HG02798 (cell line): ENCODE data around the gene TPM2.

Source experiments
- ATAC-seq: cut with Tn5 transposase; IDR thresholded peaks from one replicate; pipeline ENCODE4 v1.9.1; 2021; ENCODE audit warnings: mild to moderate bottlenecking; ENCODE audit not compliant: unreplicated experiment, poor library complexity

TPM2 gene

DNA sequence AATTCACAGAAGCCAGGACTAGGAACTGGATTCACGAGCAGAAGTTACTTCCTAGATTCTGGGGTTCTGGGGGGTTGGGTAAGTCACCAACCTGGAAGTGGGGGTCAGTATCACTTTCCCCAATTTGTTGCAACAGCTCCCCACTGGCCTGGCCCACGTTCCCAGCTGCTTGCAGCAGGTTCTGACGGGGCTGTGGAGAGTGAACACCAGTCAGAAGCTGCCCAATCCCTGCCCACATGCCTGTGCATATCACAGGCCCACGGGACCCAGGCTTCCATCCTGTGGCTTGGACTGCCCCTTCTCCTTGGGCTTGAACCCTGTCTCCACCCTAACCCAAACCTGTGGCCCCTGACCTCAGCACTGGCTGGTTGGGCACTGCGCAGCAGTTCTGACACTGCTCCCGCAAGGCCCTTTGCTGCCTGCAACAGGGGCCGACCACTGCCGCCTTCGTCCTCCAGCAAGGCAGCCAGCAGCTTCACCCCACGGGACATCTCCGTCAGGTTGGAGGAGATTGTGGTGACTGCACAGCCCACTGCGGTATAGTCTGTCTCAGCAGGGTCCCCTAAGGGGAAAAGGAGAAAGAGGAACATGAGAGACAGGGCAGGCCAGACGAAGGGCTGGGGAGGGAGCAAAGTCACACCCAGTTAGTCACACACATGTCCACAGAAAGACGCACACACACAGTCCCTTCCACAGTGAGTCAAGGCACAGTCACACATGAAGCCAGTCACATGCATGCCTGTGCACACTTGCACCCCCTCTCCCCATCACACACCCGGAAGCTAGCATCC lies 29.2 kb upstream of the TPM2 start:
- no peak for ATAC-seq

DNA sequence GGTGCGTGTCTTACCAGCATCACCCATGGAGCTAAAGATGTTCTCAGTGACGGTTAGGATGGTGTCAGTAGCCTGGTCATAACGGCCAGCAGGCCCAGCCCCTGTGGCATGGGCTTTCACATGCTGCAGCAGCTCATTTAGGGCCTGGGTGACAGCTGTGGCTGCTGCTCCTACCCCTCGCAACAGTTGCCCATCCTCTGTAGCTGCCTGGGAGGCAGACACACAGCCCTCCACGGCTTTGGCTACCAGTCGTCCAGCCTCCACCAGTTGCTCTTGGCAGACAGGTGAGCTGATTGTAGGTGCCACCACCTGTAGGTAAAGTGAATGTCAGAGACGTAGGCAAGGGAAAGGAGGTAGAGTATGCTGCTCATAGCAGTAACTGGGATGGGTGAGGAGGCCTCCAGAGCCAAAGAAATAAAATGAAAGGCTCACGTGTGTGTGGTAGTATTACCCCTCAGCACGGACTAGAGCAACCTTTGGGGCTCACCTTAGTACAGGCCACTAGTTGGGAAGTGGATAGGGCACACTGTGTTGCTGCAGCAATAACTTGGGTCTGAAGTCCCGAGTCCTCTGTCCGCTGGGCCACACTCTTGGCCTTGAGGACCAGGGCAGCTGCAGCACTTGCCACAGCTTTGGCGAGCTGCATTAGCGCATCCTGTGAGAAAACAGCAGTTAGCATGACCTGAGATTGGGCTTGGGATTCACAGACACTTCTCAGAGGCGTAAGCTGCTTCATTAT lies 27.6 kb upstream of the TPM2 start:
- no peak for ATAC-seq

DNA sequence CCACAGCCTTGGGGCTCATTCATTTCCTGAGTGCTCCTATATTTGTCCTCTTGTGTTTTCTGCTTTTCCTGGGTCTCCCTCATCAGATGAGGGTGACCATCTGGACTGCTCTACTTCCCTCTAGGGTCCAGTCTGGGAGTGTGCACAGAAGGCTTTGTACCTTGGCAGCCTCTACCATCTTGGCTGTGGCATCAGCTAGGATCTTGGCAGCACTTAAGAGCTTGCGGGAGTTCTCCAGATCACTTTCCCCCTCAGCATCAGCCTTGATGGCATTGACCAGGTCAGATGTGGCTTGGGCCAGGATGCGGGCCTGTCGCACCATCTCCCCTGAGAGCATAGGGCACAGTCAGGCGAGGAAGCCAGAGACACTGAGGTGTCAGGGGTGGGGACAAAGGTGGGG lies 26.5 kb upstream of the TPM2 start:
- ATAC-seq = no peak

DNA sequence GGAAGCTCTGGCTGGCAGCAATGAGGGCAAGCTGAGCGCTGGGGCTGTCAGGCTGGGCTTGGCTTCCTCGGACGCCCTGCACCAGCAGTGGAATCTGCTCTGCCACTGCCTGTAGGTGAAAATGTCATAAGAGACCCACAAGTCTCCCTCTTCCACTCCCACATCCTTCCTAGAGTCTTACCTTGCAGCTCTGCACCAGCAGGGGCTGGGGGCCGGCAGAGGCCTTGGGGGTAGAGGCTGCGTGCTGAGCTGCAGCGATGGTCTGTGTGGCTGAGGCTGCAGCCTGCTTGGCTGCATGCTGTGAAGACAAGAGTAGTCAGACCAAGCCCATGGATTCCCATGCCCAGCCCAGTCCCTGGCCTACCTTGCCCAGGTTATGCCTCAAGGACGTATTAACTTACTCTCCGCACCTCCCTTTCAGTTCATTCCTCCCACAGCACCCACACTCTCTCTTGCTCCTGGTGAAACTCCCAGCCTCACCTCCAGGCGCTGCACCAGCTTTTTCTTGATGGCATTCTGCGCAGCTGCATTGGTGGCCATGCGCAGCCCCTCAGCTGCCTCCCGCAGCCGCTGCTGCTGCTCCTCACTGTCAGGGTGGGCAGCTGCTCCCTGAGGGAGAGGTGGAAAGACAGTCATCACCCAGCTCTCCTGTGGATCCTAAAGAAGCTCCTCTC lies 25.0 kb upstream of the TPM2 start:
- no peak for ATAC-seq

DNA sequence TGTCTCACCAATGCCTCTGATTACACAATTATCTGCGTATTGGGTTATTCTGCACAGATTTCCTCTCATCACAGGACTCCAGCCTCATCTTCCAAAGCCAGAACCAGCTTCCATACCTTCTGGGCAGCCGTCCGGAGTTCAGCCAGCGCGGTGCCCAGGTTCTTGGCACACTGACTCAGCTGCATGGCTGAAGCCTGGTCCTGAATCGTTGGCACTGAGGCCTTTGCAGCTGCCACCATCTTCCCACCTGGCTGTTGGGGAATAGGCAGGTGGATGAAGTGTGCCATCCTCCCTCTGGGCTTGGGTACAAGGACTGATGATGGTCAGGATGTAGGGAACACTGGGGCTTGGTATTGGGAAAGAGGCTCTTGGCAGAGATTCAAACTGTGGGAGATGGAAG lies 24.4 kb upstream of the TPM2 start:
- no peak for ATAC-seq

DNA sequence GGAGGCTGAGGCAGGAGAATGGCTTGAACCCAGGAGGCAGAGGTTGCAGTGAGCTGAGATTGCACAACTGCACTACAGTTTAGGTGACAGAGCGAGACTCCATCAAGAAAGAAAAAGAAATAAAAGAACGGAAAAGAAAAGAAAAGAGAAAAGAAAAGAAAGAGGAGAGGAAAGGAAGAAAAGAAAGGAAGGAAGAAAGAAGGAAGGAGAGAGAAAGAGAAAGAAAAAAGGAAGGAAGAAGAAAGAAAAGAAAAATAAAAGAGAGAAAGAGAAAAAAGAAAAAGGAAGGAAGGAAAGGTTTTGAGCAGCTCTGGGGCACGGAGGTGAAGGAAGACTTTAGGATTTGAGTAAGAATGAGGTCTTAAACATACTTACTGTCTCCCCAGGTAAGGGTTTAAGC lies 23.9 kb upstream of the TPM2 start:
- no peak for ATAC-seq

DNA sequence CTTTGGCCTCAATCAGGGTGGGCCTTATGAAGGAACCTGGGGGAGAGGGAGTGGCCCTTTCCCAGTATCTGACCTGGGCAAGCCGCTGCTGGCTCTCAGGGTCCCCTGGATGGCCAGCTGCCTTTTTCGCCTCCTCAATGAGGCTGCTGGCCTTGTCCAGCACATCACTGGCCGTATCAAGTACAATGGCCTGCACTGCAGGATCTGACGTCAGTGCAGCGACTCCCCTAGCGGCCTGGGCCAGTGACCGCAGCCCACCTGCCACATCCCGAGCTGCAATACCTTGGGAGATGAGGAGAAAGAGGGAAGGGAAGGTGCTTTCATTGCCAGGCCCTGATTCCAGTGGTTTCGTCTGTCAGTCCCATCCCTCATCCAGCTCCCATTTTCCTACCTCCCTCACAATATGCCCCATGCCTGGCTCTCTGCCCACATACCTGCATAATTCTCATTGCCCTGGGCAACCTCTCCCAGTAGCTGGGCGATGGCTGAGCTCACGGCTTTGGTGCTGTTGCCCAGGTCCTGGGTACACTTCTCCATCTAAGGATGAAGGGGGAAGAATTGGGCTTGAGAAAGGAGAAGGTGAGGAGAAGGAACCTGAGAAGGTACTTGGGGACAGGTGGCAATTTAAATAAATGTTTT lies 23.2 kb upstream of the TPM2 start:
- no peak for ATAC-seq

DNA sequence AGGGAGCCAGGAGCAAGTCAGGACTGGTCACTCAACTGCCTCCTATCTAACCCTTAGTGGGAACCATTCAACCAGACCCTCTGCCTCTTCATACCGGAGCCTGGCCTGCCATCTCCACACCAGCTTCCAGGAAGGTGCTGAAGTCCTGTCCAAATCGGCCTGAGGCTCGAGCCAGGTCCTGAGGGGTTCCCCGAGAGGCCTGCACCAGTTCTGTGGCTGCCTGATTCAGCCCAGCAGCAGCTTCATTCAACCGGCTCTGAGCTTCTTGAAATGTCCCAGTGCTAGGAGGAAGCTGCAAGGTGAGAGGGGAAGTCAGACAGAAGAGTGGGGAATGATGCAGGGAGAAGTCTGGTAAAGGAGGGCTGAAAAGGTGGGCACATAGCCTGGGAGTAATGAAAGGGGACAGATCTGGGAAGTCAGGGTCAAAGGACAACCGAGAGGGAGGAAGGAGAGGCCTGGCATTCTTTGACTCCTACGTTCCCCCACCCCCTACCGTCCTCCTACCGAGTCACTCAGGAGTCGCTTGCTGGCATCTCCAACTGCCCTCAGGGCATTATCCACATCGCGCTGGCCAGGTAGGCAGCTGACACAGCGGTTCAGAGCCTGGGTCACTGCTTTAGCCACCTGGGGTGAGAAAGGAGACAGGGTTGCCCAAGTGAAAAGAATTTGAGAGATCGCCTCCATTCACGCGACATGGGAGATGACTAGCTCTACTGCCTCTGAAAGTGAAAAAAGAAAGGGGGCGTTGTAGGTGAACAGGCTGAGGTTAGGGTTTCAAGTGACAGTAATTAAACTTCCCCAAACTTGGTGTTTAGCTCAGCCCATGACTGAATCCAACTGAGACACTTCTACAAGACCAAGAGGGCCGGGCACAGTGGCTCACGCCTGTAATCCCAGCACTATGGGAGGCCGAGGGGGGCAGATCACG lies 22.0 kb upstream of the TPM2 start:
- no peak for ATAC-seq

DNA sequence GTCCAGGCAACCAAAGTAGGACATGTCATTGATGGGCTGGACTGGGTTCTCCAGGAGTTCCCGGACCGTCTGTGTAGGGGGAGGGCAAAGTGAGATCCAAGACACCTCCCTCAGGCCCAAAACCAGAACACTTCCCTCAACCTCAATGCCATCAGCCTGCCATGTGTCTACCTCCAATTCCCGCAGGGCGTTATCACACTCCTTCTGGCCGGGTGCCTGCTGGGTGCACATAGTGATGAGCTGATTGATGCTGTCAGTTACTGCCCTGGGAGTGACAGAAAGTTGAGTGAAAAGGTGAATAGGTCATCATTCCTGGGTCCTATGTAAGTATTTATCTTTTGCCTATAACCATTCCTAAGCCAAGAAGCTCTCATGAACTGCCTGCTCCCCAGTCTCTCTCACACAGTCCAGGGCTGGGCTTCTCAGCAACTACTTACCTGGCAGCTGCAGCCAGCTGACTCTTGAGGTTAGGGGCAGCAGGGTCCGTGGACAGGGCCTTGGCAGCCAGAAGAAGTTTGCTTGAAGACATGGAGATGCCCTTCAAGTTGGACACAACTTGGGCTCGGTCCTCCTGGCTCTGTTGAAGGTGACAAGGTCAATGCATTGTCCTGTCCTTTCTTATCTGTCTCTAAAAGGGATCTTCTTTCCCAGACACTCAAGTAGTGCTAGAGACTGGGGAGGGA lies 21.2 kb upstream of the TPM2 start:
- no peak for ATAC-seq

DNA sequence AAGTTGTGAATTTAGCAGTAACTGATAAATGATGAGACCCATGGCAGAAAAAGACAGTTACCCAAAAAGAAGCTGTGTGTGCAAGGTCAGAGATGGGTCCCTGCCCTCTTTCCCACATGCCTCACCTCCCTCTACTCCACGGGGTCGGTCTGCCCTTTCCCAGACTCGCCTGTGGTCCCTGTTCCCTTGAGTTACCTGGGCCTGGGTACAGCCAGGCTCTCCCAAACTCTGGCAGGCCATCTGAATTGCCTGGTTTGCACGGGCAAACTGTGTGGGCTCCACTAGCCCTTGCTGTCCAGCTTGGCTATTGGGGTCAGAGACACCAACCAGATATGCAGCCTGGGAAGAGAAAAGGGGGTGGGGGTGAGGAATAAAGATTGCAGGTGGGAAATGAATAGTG lies 18.4 kb upstream of the TPM2 start:
- ATAC-seq = no peak

DNA sequence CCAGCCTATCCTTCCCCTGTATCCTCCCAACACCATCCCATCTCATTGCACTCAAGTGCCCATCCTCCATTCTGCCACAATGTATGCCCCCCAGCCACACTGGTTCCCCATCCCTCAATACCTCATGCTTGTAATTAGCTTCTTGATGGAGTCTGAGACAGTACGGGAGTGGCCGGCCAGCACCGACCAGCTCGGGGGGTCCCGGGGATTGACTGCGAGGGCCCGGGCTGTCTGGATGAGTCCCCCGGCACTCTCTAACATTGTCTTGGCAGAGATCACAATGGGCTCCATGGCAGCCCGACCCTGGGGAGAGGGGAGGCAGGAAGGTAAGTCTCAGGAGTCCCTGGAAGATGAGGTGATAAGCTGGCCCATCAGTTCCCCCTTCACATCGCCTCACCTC lies 17.2 kb upstream of the TPM2 start:
- ATAC-seq = no peak

DNA sequence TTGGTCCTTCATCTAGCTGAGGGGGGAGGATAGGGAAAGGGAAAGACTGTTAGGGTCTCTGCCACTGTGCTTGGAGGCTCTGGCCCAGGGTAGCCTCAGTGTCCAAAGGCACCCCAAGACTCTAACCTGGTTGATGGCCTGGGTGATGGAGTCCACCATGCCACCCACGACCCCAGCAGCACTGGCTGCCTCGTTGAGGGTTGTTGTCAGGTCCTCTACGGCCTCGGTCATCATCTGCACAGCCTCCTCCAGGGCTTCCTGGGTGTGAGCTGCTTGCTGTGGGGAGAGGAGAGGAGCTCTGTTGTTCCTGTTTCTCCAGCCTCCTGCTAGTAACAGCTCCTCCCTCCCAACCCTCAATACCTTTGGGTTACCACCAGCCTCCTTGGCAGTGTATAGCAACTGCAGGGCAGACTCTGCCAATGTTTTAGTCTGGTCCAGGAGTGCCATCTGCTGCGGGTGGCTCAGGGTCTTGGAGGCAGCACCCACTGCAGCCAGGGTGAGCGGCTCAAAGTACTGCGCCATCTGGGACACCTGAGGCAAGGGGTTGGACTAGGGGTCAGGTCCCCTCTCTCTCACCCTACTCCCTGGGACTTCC lies 16.2 kb upstream of the TPM2 start:
- ATAC-seq = no peak

DNA sequence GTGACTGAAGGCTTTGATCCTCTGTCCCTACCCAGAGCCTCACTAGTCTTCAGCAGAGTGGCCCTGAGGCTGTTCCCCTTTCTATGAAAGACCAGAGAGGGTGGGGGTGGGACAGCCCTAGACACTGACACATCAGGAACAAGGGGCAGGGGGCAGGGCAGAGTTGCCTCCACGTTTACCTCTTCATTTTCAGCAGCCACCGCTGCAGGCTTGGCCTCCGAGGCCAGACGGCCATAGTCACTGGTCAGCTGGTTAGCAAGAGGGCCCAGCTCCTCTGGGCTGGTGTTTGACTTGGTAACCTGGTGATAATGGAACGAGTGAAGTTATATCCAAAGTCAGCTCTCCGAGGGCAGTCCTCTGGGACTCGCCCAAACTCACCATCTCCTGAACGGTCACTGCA lies 15.6 kb upstream of the TPM2 start:
- no peak for ATAC-seq

DNA sequence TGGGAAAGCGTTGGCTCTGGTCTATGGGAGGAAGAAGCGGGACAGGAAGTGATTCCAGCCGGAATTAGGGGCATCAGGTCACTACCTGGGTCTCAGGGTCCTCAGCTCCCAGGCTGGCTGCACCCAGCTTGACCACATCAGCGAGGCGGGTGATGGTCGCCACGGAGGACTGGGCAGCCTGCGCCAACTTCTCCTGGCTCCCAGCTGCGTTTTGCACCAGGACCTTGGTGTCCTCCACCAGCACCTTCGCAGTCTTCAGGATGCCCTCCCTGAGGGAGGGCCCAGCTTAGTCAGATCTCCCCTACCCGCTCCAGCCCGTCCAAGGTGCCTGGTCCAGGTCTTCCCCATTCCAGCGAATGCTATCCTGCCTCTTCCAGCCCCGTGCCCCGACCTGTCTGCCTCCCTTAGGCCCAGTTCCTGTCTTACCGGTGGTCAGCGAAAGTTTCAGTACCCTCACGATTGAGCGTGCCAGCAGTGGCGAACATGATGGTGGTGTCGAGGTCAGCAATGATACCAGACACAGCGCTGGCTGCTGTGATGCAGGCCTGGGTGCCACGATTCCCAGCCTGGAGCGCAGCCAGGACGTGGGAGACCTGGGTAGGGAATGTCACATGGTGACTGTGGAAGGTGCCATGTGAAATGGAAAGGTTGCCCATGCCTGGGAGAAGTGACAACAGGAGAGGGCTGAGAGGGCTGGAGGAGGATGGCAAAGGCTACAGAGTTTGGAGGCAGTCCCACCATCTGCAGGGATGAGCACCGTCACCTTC lies 14.4 kb upstream of the TPM2 start:
- no peak for ATAC-seq

DNA sequence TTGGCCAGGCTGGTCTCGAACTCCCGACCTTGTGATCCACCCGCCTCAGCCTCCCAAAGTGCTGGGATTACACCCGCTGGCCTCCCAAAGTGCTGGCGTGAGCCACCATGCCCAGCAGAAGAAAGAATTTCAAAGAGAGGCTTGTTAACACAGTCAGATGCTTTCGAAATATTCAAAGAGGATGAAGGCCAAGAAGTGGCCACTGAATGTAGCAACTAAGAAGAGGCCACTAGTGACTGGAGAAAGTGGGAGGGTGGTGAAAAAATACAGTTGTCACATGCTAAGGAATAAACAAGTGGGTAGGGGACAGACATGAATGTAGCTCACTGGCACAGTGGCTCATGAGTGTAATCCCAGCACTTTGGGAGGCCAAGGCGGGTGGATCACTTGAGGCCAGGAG lies 13.0 kb upstream of the TPM2 start:
- ATAC-seq = no peak

DNA sequence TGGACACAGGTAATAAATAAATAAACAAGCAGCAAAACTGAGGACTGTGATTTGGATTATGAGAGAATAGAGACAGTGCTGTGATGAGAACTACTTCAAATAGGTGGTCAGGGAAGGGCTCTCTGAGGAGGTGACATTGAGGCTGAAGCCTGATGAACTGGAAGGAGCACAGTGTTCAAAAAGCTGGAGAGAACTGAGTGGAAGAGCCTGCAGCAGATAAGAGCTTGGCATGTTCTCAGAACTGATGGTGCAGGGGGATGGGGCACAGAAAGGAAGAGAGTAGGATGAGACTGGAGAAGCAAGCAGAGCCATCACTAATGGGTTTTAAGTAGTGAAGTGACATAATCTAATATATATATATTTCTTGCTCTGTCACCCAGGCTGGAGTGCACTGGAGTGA lies 11.2 kb upstream of the TPM2 start:
- ATAC-seq = no peak

DNA sequence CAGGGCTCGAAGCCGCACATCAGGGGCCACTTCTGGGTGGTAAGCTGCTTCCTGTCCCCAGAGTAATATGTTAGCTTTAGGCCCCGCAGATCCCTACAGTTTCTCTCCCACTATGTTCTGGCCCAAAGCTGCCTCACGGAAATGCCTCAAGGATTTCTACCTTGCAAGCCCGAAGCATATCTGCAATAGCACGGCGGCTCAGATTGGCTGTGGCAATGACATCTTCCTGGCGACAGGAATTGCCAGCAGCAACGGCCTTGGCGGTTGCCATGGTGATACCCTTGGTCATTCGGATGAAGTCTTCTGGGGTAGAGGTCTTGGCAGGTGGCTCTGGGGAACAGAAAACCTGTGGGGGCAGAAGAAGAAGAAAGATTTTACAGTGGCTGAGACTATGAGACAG lies 10.3 kb upstream of the TPM2 start:
- no peak for ATAC-seq

DNA sequence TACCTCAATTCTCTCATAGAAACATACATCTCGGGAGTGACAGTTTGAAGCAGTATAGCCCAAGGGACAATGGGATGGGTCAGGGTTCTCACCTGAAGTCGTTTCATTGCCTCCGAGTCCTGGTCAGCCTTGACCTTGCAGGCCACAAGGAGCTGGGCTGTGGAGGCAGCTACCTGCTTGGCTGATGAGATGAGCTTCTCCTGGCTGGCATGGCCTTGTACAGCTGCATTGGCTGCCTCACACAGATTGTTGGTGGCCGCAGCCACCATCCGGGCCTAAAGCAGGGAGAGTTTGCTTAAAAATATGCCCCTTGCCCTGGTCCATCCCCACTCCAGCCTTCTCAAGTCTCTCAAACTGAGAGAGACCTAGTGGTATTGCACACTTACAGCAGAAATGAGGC lies 8.5 kb upstream of the TPM2 start:
- no peak for ATAC-seq
